Mesodermal cell (in vitro differentiated cells): ENCODE data around the gene TCF20.

Experiments used
- H3K27ac ChIP-seq: 2 replicates; pipeline ENCODE4 v1.7.0; 2013; ENCODE audit warnings: mild to moderate bottlenecking, low read depth, low read length, moderate library complexity; ENCODE audit not compliant: severe bottlenecking
- H3K36me3 ChIP-seq: 2 replicates; pipeline ENCODE4 v1.7.1; 2013; ENCODE audit warnings: mild to moderate bottlenecking, low read length, moderate library complexity; ENCODE audit not compliant: control insufficient read depth, insufficient read depth
- H3K4me1 ChIP-seq: one replicate; pipeline ENCODE4 v1.7.1; 2013; ENCODE audit warnings: mild to moderate bottlenecking, low read length; ENCODE audit not compliant: insufficient read depth, control insufficient read depth, poor library complexity, severe bottlenecking
- H3K4me3 ChIP-seq: 2 replicates; pipeline ENCODE4 v1.7.0; 2013; ENCODE audit warnings: low read length, control low read depth, mild to moderate bottlenecking; ENCODE audit not compliant: insufficient read depth, poor library complexity, severe bottlenecking; ENCODE audit errors: extremely low read depth
- H3K9me3 ChIP-seq: 2 replicates; pipeline ENCODE4 v1.7.1; 2013; ENCODE audit warnings: mild to moderate bottlenecking, low read length, moderate library complexity; ENCODE audit not compliant: control insufficient read depth
- WGBS, 2 experiments: methylation state at CpG; one replicate each; pipeline ENCODE4 v1.1.5; 2013; ENCODE audit warnings: missing lambda C conversion rate in 2 of 2; ENCODE audit not compliant: insufficient coverage in 2 of 2; 5-methylcytosine and 5-hydroxymethylcytosine counted together

TCF20 gene

DNA sequence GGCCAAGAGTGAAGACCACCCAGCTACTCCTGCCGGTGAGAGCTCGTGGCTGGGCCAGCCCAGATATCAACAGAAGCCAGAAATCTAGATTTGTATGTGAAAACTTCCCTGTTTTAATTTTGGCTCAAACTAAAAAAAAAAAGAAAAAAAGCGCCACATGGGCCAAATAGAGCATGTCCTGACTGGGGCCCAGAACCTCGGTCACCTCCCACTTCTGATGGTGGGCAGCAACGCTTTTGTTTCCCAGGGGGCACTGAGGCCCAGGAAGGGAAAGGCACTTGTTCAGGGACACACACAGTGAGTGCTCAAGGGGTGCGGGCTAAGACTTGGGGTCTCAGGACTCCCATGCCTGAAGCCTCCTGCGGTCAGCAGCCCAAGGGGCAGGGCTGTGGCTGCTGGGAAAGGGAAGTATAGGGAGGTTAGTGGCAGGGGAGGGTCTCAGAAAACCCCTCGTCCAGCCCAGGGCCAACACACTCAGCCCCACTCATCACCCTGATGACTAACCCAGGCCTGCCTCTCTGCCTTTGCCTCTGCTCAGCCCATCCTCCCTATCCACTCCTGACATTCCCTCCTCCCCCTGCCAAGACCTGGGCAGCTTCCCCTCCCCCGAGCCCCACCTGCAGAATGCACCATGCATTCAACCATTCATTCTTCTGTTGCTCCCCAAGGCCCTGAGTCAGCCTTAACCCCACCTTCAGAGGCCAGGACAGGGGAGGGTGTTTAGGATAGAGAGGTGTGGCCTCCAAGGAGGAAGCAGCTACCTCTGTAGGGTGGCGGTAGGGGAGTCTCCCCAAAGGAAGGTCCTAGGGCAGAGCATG is 30.0 kb upstream of the TCF20 start:
- Histone ChIP-seq H3K27ac (peak overlapping the region; percentile 26), H3K4me1 (peaks cover 39% of the 10 kb centered on the region), H3K4me3 (no peak overlapping the region), H3K36me3 (no peaks in the 10 kb centered on the region), H3K9me3 (no peaks in the 10 kb centered on the region)
- 41 to 46% methylated on average over 6 to 7 of the region's 10 CpGs for WGBS, 2 experiments

DNA sequence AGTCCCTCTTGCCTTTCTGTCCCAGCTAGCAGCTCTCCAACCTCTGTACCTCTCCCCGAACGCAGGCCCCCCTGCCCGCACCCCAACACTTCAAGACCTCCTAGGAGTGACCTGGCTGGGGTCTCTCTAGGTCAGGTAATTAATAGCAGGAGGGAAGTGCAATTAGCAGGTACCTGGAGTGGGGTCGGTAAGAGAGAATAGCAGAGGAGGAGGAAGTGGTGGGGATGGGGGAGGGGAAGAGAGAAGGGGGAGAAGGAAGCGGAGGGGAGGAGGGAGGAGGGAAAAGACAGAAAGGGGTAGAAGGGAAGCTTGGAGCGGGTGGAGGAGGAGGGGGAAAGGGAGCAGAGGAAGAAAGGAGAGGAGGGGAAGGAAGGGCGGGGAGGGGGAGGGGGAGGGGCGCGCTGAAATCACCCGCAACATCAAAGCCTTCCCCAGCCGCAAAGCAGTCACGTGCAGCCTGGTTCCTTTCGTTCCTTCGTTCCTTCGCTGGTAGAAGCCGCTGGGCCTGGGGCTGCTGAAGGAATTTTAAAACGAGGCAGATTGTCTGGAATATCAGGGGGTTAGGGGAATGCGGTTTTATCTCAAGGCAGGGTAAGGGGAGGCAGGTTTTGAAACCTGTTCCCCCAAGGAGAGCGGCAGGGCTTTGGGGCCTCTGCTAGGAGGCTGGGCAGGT is 29.3 kb upstream of the TCF20 start:
- Histone ChIP-seq H3K4me3 (no peak overlapping the region), H3K4me1 (peaks cover 39% of the 10 kb centered on the region), H3K36me3 (no peaks in the 10 kb centered on the region), H3K27ac (peak overlapping the region; percentile 26), H3K9me3 (no peaks in the 10 kb centered on the region)
- WGBS, 2 experiments, result 15 to 19% methylated on average over 3 to 13 of the region's 19 CpGs

DNA sequence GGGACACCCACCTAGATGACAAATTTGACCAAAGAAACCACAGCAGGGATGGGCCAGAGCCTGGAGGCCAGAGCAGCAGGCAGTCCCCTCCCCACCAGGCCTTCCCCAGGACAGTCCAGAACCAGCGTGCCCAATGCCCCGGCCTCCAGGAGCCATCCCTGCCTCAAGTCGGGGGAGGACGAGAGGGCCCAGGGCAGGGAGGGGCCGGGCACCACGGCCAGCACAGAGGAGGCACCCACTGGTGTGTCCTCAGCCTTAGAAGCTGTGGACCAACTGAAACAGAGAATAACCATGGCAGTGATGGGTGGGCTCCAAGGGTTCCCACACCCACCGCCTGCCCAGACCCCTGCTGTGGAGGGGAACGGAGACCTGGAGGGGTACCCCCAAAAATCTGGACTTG is 28.3 kb upstream of the TCF20 start:
- WGBS, 2 experiments, result 61 to 84% methylated on average over 6 to 7 of the region's 8 CpGs
- no peak overlapping the region for H3K27ac ChIP-seq
- H3K36me3 ChIP-seq, result no peaks in the 10 kb centered on the region
- no peaks in the 10 kb centered on the region for H3K9me3 ChIP-seq
- peaks cover 32% of the 10 kb centered on the region for H3K4me1 ChIP-seq
- no peak overlapping the region for H3K4me3 ChIP-seq

DNA sequence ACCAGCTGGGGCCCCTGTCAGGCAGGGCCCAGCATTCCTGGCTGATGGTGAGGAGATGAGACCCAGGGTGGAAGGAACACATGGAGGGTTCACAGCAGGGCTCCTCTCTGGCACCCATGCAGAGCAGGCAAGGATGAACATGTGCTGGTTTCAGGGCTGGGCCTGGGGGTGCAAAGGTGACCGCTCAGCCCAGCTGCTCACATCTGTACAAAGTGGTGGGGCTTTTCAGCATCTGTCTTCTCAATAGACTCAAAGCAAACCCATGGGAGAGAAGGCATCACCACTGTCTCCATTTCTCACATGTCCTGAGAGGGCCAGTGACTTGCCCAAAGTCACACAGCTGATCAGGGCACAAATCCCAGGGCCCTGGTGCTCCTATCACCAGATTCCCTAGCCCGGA is 27.3 kb upstream of the TCF20 start:
- H3K4me1 ChIP-seq, result peaks cover 27% of the 10 kb centered on the region
- H3K9me3 ChIP-seq, result no peaks in the 10 kb centered on the region
- no peak overlapping the region for H3K4me3 ChIP-seq
- 78% methylated on average over 1 of the region's 2 CpGs for WGBS, 2 experiments
- no peaks in the 10 kb centered on the region for H3K36me3 ChIP-seq
- H3K27ac ChIP-seq, result no peak overlapping the region

DNA sequence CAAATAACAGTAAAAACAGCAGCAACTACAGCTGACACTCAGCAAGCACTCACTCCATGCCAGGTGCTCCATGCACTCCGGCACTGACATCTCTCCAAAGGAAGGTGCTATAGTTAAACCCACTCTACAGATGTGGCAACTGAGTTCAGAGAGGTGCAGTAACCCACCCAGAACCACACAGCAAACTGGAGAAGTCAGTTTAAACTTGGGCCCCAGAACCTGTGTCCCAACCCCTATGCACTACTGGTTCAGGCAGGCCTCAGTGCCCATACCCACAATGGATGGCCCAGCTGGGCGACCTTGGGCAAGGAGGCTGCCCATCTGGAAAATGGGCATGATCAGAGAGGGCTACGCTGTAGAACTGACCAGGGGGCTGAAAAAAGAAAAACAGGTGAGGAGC is 26.4 kb upstream of the TCF20 start:
- peaks cover 24% of the 10 kb centered on the region for H3K4me1 ChIP-seq

DNA sequence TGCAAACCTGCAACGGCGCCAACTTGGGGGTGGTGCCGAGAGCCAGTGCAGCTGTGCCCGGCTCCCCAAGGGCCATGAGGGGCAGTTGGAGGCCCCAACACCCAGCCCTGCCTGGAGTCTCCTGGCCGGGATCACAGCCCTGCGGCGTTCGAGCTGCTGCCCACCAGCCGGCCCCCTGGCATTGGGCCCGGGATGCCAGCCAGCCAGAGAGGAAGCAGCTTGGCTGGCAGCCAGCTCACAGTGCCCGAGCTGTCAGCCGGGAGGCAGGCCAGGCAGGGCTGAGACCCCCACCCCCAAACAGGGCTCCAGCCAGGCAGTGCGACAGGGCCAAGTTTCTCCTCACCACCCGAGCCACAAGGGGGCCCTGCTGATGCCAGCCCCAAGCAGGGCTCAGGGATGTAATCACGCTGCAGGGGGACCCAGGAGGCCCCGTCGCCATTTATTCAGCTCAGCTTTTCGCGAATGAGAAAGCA is 26.0 kb upstream of the TCF20 start:
- 79 to 90% methylated on average over 14 to 15 of the region's 19 CpGs for WGBS, 2 experiments
- Histone ChIP-seq H3K36me3 (no peaks in the 10 kb centered on the region), H3K27ac (no peak overlapping the region), H3K9me3 (no peaks in the 10 kb centered on the region), H3K4me1 (peaks cover 24% of the 10 kb centered on the region), H3K4me3 (no peak overlapping the region)

More for the DNA sequence above, 26.4 kb upstream of the TCF20 start:
- Histone ChIP-seq H3K9me3 (no peaks in the 10 kb centered on the region), H3K4me3 (no peak overlapping the region), H3K27ac (no peak overlapping the region), H3K36me3 (no peaks in the 10 kb centered on the region)
- 88 to 90% methylated on average over 2 of the region's 3 CpGs for WGBS, 2 experiments

DNA sequence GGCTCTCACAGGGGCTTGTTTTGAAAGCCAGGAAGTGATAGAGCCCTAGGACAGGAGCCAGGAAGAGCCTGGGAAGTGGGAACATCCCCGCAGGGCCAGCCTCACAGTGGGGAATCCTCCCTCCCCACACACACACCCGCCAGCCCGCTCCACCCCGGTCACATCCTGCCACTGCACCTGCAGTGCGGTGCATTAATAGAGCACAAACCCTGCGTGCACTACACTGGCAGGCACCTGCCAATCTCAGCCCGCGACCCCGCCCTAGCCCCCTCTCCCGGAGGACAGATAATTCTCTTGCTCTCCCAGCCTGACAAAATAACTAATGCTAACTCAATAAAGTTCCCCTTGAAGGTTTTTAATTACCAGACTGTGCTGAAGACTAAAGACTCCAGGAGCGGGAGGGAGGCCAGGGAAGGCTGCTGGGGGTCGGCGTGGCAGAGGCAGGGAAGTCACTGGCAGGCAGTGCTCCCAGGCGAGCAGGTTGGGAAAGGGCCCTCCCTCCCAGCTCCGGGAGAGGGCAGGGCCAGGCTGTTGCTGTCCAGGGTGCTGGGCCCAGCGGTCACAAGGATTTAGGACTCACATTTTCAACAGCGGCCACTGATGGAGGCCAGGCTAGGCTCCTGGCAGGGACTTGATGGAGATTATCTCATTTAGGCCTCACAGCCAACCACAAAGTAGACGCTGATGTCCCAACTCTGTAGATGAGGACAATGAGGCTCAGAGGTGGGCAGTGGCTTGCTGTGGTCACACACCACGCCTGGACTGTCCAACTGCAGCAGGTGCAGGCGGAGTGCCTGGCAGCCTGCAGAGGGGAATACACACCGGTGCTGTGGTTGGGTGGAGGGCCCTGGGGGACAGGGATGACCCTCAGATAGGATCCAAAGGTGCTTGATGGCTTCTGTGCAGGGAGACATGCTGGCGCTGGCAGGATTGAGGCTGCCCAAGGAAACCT is 23.9 kb upstream of the TCF20 start:
- Histone ChIP-seq H3K4me1 (peaks cover 7% of the 10 kb centered on the region), H3K36me3 (no peaks in the 10 kb centered on the region), H3K9me3 (no peaks in the 10 kb centered on the region), H3K27ac (no peak overlapping the region), H3K4me3 (no peak overlapping the region)
- WGBS, 2 experiments, result 35 to 38% methylated on average over 18 to 21 of the region's 22 CpGs

DNA sequence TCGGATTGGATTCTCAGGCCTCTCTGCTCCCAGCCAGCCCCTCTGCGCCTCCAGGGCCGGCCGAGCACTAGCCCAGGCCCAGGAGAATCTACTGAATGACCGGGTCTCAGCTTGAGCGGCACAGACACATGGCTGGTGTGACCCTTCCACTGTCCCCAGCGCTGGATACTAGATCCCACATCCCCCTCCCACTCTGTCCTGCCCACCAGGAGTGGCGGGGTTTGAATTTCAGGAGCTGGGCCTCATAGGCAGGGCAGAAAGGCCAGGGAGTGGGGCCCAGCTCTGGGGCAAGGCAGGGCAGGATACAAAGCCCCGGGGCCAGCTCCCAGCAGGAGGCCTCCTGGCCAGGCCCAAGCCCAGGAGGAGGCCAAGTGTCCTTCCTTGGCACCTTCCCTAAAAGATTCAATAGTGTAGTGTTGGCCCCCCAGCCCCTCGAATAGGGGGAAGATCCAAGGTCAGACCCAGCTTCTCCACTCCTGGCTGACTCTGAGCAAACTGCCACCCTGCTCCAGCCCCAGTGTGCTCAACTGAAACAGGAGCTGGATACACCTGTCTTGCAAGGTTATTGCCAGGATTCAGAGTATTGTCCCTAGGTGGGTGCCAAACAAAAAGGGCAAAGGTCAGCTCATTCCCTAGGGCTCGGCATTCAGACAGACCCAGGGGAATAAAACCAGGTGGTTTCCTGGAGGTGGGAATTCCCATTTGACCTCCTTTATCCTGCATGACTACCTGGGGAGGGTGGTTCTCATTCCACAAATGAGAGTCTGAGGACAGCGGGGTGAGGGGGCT is 22.5 kb upstream of the TCF20 start:
- Histone ChIP-seq H3K36me3 (no peaks in the 10 kb centered on the region), H3K27ac (no peak overlapping the region), H3K4me1 (no peaks in the 10 kb centered on the region), H3K4me3 (no peak overlapping the region), H3K9me3 (no peaks in the 10 kb centered on the region)
- 68 to 78% methylated on average over 7 to 10 of the region's 12 CpGs for WGBS, 2 experiments

DNA sequence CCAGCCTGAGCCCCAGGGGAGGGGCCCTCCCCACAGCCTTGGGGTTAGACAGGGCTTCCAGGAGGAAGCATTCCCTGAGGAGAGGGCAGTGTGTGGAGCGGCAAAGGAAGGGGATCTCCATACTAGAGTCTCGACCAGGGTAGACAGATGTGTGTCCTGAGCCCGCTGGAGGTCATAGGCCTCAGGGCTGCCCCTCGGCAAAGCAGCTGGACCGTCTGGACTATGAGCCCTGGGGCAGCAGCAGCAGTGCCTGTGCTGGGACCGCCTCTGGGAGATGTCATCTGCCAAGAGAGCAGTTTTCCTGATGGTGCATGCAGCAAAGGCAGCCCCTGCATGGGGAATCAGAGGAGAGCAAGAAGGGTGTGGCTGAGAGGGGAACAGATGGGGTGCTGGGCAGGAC is 20.8 kb upstream of the TCF20 start:
- WGBS, 2 experiments, result 84 to 86% methylated on average over 5 to 6 of the region's 6 CpGs
- H3K4me1 ChIP-seq, result no peaks in the 10 kb centered on the region
- no peak overlapping the region for H3K4me3 ChIP-seq
- no peak overlapping the region for H3K27ac ChIP-seq
- no peaks in the 10 kb centered on the region for H3K36me3 ChIP-seq
- H3K9me3 ChIP-seq, result no peaks in the 10 kb centered on the region
